Lower lobe of right lung (tissue), 2 donors: ENCODE measurements around the gene GALT. TPM values are rescaled to one million over a fixed set of nuclear protein-coding genes. Genes with fewer than 3 reads are reported as not detected.

Experiments
- ATAC-seq, 2 donors: fragments of 200-7000 bp; cut with Tn5 transposase; one replicate each; pipeline ENCODE4 v1.9.1; 2020 to 2022; ENCODE audit warnings: mild to moderate bottlenecking in 2 of 2, moderate library complexity in 2 of 2
- DNase-seq: peaks from one replicate; pipeline ENCODE4 v3.0.0-alpha.2; 2020
- H3K27ac ChIP-seq: fragments of 200-600 bp; one replicate; pipeline ENCODE4 v1.8.0; 2022
- H3K27me3 ChIP-seq: fragments of 200-600 bp; one replicate; pipeline ENCODE4 v1.8.0; 2022; ENCODE audit warnings: low read depth
- H3K36me3 ChIP-seq: fragments of 200-600 bp; one replicate; pipeline ENCODE4 v1.8.0; 2022; ENCODE audit warnings: mild to moderate bottlenecking
- H3K4me1 ChIP-seq: fragments of 200-600 bp; one replicate; pipeline ENCODE4 v1.8.0; 2022
- H3K4me3 ChIP-seq: fragments of 200-600 bp; one replicate; pipeline ENCODE4 v1.8.0; 2022; ENCODE audit warnings: mild to moderate bottlenecking
- H3K9me3 ChIP-seq: fragments of 200-600 bp; one replicate; pipeline ENCODE4 v1.8.0; 2022
- CTCF ChIP-seq: fragments of 200-600 bp; IDR thresholded peaks from one replicate; pipeline ENCODE4 v1.8.0; 2022; ENCODE audit warnings: antibody characterized with exemption, mild to moderate bottlenecking
- intact Hi-C: fragments of 100-400 bp; cut with DNase I; formaldehyde crosslinking; loops from one replicate; pipeline ENCODE4 v1.11.0; 2022
- total RNA-seq: library from RNA; stranded (reverse); fragmentation: NEBNext Ultra II Directional; extraction: Animal tissue kit (Norgen Biotek cat#: 25700); gene quantifications from one replicate; pipeline ENCODE4 v1.2.1, GENCODE V29; 2021
- donor health status: DM: no; HTN: yes; CAD: no; lungs with severe emphysema.

GALT gene
- total RNA-seq, 1 donor from 2014 or later = 51.3 TPM

DNA sequence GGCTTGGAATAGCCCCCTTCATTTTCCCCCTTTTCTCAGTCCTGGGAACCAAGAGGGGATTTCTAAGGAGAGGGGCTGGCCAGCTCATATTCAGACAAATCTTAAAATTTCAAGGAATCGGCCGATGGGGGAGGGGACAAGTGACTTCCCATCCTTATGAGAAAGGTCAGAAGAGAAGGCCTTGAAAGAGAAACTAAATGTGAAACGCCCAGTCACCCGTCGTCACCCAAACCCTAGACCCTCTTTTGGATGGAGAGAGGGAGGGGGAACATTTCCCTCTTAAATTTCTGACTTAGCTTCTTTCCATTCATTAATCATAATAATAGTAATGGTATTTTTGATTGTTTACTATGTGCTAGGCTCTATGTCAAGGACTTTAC, 45.5 kb downstream of the GALT start:
- H3K36me3 ChIP-seq = no peaks in the 10 kb centered on the region
- H3K9me3 ChIP-seq = no peaks in the 10 kb centered on the region
- TF ChIP-seq CTCF = no peak
- H3K4me3 ChIP-seq = no peak overlapping the region
- no peak for ATAC-seq
- no peak for DNase-seq
- intact Hi-C loops = no loop called here
- no peaks in the 10 kb centered on the region for H3K27me3 ChIP-seq
- peaks cover 5% of the 10 kb centered on the region for H3K4me1 ChIP-seq
- H3K27ac ChIP-seq = no peak overlapping the region

DNA sequence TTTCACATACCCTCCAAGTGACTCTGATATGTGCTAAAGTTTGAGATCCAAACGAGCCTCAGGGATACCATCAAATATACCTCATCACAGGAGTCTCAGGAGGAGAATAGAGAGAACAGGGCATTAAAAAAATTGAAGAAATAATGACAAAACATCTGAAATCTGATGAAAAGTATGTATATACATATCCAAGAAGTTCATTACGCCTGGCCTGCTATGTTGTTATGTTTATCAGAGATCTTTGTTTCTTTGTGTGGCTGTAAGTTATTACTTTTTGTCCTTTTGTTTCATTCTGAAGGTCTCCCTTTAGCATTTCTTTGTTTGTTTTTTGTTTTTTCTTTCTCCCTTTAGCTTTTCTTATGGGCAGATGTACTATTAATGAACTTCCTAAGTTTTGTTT, 47.1 kb downstream of the GALT start:
- DNase-seq (no peak), ATAC-seq (no peak)
- intact Hi-C loops = no loop called here
- H3K36me3 ChIP-seq = no peaks in the 10 kb centered on the region
- H3K9me3 ChIP-seq = no peaks in the 10 kb centered on the region
- no peak overlapping the region for H3K4me3 ChIP-seq
- H3K27ac ChIP-seq = no peak overlapping the region
- TF ChIP-seq CTCF = no peak
- H3K4me1 ChIP-seq = peaks cover 5% of the 10 kb centered on the region
- H3K27me3 ChIP-seq = no peaks in the 10 kb centered on the region

- H3K27me3 ChIP-seq = no peaks in the 10 kb centered on the region
- H3K27ac ChIP-seq = no peak overlapping the region
- intact Hi-C loops = no loop called here
- H3K9me3 ChIP-seq = no peaks in the 10 kb centered on the region
- no peak for ATAC-seq
- no peaks in the 10 kb centered on the region for H3K36me3 ChIP-seq
- no peak for TF ChIP-seq CTCF
- H3K4me3 ChIP-seq = no peak overlapping the region
- no peak for DNase-seq
- H3K4me1 ChIP-seq = peaks cover 5% of the 10 kb centered on the region
Measured at GRCh38 chr9:34694811-34695210, 48.3 kb downstream of the GALT start.

Other genes with a start within 250 kb of the GALT start
- 24.5 TPM for gene FAM219A, start 188.1 kb upstream of the GALT start, total RNA-seq
- 13.5 TPM for gene DNAI1, start 187.9 kb upstream of the GALT start, total RNA-seq
- gene ENHO, start 123.7 kb upstream of the GALT start, total RNA-seq = 0.59 TPM
- gene CNTFR, start 57.0 kb upstream of the GALT start, total RNA-seq = 2.5 TPM
- gene RPP25L, start 34.6 kb upstream of the GALT start, total RNA-seq = 16.5 TPM
- gene DCTN3, start 26.2 kb upstream of the GALT start, total RNA-seq = 72.2 TPM
- gene ARID3C, start 17.6 kb upstream of the GALT start, total RNA-seq = not detected
- 35.0 TPM for gene SIGMAR1, start 8.9 kb upstream of the GALT start, total RNA-seq
- 25.7 TPM for gene IL11RA, start 5.5 kb downstream of the GALT start, total RNA-seq
- gene CCL27, start 16.0 kb downstream of the GALT start, total RNA-seq = not detected
- 2.4 TPM for gene CCL19, start 44.6 kb downstream of the GALT start, total RNA-seq
- 138 TPM for gene CCL21, start 63.5 kb downstream of the GALT start, total RNA-seq